ENCODE results near the gene WDR59. TPM values are rescaled to one million over a fixed set of nuclear protein-coding genes. Genes with fewer than 3 reads are reported as not detected.

The WDR59 gene
- total and polyA plus RNA-seq, 3 donors from 2014 or later, result 47.6 to 73.8 (median 55.0) TPM

- intact Hi-C loops (cut with DNase I; ENCODE audit: low total_unique reads), result no loop called here
- Histone ChIP-seq H3K27me3 (no peaks in the 10 kb centered on the region), H3K4me1 (no peaks in the 10 kb centered on the region), H3K36me3 (ENCODE audit: low read depth, missing control alignments) (no peaks in the 10 kb centered on the region), H3K4me3 (no peak overlapping the region), H3K27ac (no peak overlapping the region), H3K9me3 (no peaks in the 10 kb centered on the region)
- TF ChIP-seq POLR2A (IDR thresholded peaks at IDR 0.05) (no peak), CTCF (IDR thresholded peaks at IDR 0.05) (no peak)
- DNase-seq, result no peak
- 94 to 97% methylated on average over 14 of the region's 14 CpGs for WGBS, 2 donors
These were observed 88.2 kb downstream of the WDR59 start for GRCh38 chr16:74896389-74897370.

- intact Hi-C loops (cut with DNase I; ENCODE audit: low total_unique reads), result no loop called here
- no peak for DNase-seq
- WGBS, 2 donors, result 94 to 98% methylated on average over 4 of the region's 4 CpGs
- Histone ChIP-seq H3K4me1 (no peaks in the 10 kb centered on the region), H3K4me3 (no peak overlapping the region), H3K27ac (no peak overlapping the region), H3K9me3 (no peaks in the 10 kb centered on the region), H3K27me3 (no peaks in the 10 kb centered on the region), H3K36me3 (ENCODE audit: low read depth, missing control alignments) (no peaks in the 10 kb centered on the region)
- TF ChIP-seq POLR2A (IDR thresholded peaks at IDR 0.05), result no peak
- no peak for TF ChIP-seq CTCF (IDR thresholded peaks at IDR 0.05)
These were observed 91.4 kb downstream of the WDR59 start for GRCh38 chr16:74893541-74893940.

- no peak for TF ChIP-seq CTCF (IDR thresholded peaks at IDR 0.05)
- TF ChIP-seq POLR2A (IDR thresholded peaks at IDR 0.05), result no peak
- no peaks in the 10 kb centered on the region for H3K4me1 ChIP-seq
- no peaks in the 10 kb centered on the region for H3K9me3 ChIP-seq
- no peak for DNase-seq
- H3K36me3 ChIP-seq (ENCODE audit: low read depth, missing control alignments), result no peaks in the 10 kb centered on the region
- WGBS, 2 donors, result 84 to 88% methylated on average over 8 of the region's 8 CpGs
- no peaks in the 10 kb centered on the region for H3K27me3 ChIP-seq
- intact Hi-C loops (cut with DNase I; ENCODE audit: low total_unique reads), result no loop called here
- H3K27ac ChIP-seq, result no peak overlapping the region
- H3K4me3 ChIP-seq, result no peak overlapping the region
These were observed 92.1 kb downstream of the WDR59 start for GRCh38 chr16:74892574-74893461.

- TF ChIP-seq POLR2A (IDR thresholded peaks at IDR 0.05), result no peak
- no peak for TF ChIP-seq CTCF (IDR thresholded peaks at IDR 0.05)
- no peak for DNase-seq
- Histone ChIP-seq H3K4me3 (no peak overlapping the region), H3K9me3 (no peaks in the 10 kb centered on the region), H3K27ac (no peak overlapping the region), H3K27me3 (no peaks in the 10 kb centered on the region), H3K4me1 (no peaks in the 10 kb centered on the region), H3K36me3 (ENCODE audit: low read depth, missing control alignments) (no peaks in the 10 kb centered on the region)
- intact Hi-C loops (cut with DNase I; ENCODE audit: low total_unique reads), result no loop called here
- 94 to 95% methylated on average over 6 of the region's 6 CpGs for WGBS, 2 donors
These were observed 96.0 kb downstream of the WDR59 start for GRCh38 chr16:74888888-74889287.
